HG02840 (cell line): ENCODE results near the gene PAFAH1B2.
"Not testable (repeated sequence)": the region's sequence is repeated elsewhere in the genome, so short reads cannot be mapped to it uniquely, and the experiment has no call there.

ENCODE experiments used
- ATAC-seq: cut with Tn5 transposase; IDR thresholded peaks from one replicate; pipeline ENCODE4 v1.9.1; 2021; ENCODE audit warnings: mild to moderate bottlenecking, moderate library complexity, moderate number of reproducible peaks; ENCODE audit not compliant: unreplicated experiment, low FRiP score

The PAFAH1B2 gene

GRCh38 chr11:117200813-117201657, 56.9 kb downstream of the PAFAH1B2 start:
- no peak for ATAC-seq

GRCh38 chr11:117201658-117202305, 57.7 kb downstream of the PAFAH1B2 start:
- ATAC-seq, result no peak

- ATAC-seq, result no peak
These were observed 58.4 kb downstream of the PAFAH1B2 start for GRCh38 chr11:117202386-117203068.

- ATAC-seq, result no peak
These were observed 59.0 kb downstream of the PAFAH1B2 start for GRCh38 chr11:117203069-117203407.

GRCh38 chr11:117204283-117205080, 60.4 kb downstream of the PAFAH1B2 start:
- no peak for ATAC-seq

- ATAC-seq, result no peak
These were observed 61.2 kb downstream of the PAFAH1B2 start for GRCh38 chr11:117205211-117205818.

- ATAC-seq, result not testable (repeated sequence)
These were observed 62.0 kb downstream of the PAFAH1B2 start for GRCh38 chr11:117206111-117206510.

GRCh38 chr11:117206859-117207258, 62.8 kb downstream of the PAFAH1B2 start:
- not testable (repeated sequence) for ATAC-seq

- not testable (repeated sequence) for ATAC-seq
These were observed 63.4 kb downstream of the PAFAH1B2 start for GRCh38 chr11:117207481-117207880.

GRCh38 chr11:117208710-117209109, 64.6 kb downstream of the PAFAH1B2 start:
- ATAC-seq, result not testable (repeated sequence)

GRCh38 chr11:117209351-117210125, 65.5 kb downstream of the PAFAH1B2 start:
- not testable (repeated sequence) for ATAC-seq

- no peak for ATAC-seq
These were observed 66.5 kb downstream of the PAFAH1B2 start for GRCh38 chr11:117210620-117211019.

- ATAC-seq, result no peak
These were observed 68.7 kb downstream of the PAFAH1B2 start for GRCh38 chr11:117212697-117213355.

- ATAC-seq, result no peak
These were observed 70.5 kb downstream of the PAFAH1B2 start for GRCh38 chr11:117214404-117215110.

GRCh38 chr11:117217141-117218084, 73.3 kb downstream of the PAFAH1B2 start:
- ATAC-seq, result no peak

GRCh38 chr11:117218133-117218915, 74.2 kb downstream of the PAFAH1B2 start:
- ATAC-seq, result no peak
